Measurements from ENCODE around the gene WDR31. TPM values are rescaled to one million over a fixed set of nuclear protein-coding genes. Genes with fewer than 3 reads are reported as not detected.
A peak's percentile ranks its signal among the peaks of the same experiment; 100 is the strongest.

WDR31 gene
- total RNA-seq, 1 donor from 2014 or later: 2.7 TPM

DNA sequence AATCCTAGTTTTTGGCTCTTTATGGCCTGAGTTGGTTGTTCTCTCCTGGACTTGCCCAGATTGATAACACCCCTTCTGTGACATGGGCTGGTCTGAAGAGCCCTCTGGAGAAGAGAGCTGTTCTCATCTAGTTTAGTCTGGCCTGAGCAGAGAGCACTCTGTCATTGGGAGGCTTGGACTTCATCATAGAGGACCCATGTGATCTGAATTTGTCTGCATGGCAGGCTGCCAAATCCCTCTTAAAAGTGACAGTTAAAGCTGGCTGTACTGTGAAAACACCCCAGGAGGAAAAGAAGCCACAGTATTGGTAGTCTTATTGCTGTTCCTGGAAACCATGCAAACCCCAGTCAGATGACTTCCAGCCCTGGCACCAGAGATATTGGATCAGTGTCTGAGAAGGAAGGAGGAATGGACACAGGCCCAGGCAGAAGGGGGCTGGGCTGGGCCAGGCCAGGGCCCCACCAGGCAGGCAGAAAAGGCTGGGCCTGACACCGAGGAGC is 3.7 kb upstream of the WDR31 start:
- Mint-ChIP-seq H3K36me3 (ENCODE audit: low read depth) (no peaks in the 10 kb centered on the region), H3K9me3 (no peaks in the 10 kb centered on the region), H3K27me3 (no peaks in the 10 kb centered on the region), H3K4me3 (no peak overlapping the region), H3K27ac (peak overlapping the region; percentile 74), H3K4me1 (peaks cover 59% of the 10 kb centered on the region)
- intact Hi-C loops (cut with micrococcal nuclease): loop anchor here (5.0 kb wide), 2 partner anchors 121 to 169 kb away; partner anchors contain the start of genes FKBP15 and SLC31A1
- peak; percentile 72 for DNase-seq

DNA sequence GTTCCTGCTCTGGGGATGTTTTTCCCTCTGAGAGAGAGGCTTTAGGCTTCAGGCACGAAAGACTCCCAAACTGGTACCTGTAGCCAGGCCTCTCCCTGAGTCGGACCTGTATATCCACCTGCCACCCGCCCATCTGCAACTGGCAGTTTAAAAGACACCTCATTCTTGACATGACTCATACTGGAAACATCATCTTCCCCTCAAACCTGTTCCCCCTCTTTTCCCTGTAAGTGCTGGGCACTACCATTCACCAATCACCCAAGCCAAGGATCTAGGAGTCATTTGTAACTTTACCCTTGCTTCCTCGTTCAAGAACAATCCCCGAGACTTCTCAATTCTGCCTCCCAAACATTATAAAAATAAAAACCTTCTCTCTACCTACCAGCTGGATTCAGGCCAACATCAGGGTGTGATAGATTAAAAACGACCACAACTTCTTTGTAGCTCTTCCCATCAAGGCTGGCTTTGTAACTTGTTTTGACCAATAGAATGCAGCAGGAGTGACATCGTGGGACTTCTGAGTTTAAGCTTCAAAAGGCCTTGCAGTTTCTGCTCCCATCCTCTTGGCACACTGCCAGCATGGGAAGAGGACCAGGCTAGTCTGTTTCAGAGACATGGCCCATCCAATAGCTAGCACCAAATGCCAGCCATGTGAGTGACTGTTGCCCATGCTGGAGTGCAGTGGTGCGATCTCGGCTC is 1.8 kb upstream of the WDR31 start:
- DNase-seq: peak; percentile 74
- Mint-ChIP-seq H3K27me3 (no peaks in the 10 kb centered on the region), H3K27ac (peak overlapping the region; percentile 78), H3K4me1 (peaks cover 48% of the 10 kb centered on the region), H3K4me3 (peak overlapping the region; percentile 54), H3K9me3 (no peaks in the 10 kb centered on the region), H3K36me3 (ENCODE audit: low read depth) (no peaks in the 10 kb centered on the region)
- intact Hi-C loops (cut with micrococcal nuclease): loop anchor here (2.0 to 5.0 kb wide), 4 partner anchors 35 to 170 kb away; partner anchors contain the start of genes ALAD, FKBP15, HDHD3 and SLC31A1

GRCh38 chr9:113337714-113338113 is 2.4 kb downstream of the WDR31 start:
- Mint-ChIP-seq H3K27ac (no peak overlapping the region), H3K9me3 (no peaks in the 10 kb centered on the region), H3K36me3 (ENCODE audit: low read depth) (no peaks in the 10 kb centered on the region), H3K27me3 (no peaks in the 10 kb centered on the region), H3K4me3 (no peak overlapping the region), H3K4me1 (peaks cover 34% of the 10 kb centered on the region)
- intact Hi-C loops (cut with micrococcal nuclease): no loop called here
- DNase-seq: no peak

DNA sequence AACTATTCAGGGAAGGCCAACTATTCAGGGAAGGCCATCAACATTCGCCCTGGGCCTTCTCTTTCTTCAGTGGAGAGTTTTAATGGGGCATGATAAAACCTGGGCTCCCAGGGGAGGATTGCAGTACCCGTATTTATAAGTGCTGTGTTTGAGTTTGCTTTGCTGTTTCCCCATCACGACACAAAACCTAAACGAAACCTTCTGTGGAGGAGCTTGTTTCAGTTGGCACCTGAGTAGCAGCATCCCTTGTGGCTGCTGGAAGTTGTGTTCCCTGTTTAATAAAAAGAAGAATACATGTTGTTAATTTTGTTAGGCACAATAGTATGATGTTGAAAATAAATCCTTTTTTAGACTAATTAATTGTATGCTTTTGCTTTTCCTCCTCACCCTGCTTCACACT is 8.3 kb downstream of the WDR31 start:
- Mint-ChIP-seq H3K4me1 (peaks cover 8% of the 10 kb centered on the region), H3K27ac (no peak overlapping the region)

GRCh38 chr9:113328045-113328782 is 11.9 kb downstream of the WDR31 start:
- intact Hi-C loops (cut with micrococcal nuclease): no loop called here
- H3K4me3 Mint-ChIP-seq: no peak overlapping the region

More for the DNA sequence above, 8.3 kb downstream of the WDR31 start:
- Mint-ChIP-seq H3K36me3 (ENCODE audit: low read depth) (no peaks in the 10 kb centered on the region), H3K27me3 (no peaks in the 10 kb centered on the region), H3K4me3 (no peak overlapping the region), H3K9me3 (no peaks in the 10 kb centered on the region)
- intact Hi-C loops (cut with micrococcal nuclease): no loop called here
- no peak for DNase-seq

DNA sequence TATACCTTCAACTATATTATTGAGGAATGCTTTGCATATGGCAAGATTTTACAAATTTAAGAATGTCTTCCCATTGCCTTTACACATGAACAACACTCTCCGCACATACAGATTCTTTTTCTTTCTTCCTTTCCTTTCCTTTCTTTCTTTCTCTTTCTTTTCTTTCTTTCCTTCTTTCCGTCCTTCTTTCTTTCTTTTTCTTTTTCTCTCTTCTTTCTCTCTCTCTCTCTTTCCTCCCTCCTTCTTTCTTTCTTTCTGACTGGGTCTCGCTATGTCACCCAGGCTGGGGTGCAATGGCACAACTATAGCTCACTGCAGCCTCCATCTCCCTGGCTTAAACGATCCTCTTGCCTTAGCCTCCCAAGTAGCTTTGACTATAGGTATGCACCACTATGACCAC is 13.8 kb downstream of the WDR31 start:
- no peak overlapping the region for H3K4me3 Mint-ChIP-seq
- no peaks in the 10 kb centered on the region for H3K27me3 Mint-ChIP-seq
- no peaks in the 10 kb centered on the region for H3K4me1 Mint-ChIP-seq
- H3K27ac Mint-ChIP-seq: peak overlapping the region; percentile 69
- no peaks in the 10 kb centered on the region for H3K9me3 Mint-ChIP-seq
- no peak for DNase-seq
- no peaks in the 10 kb centered on the region for H3K36me3 Mint-ChIP-seq (ENCODE audit: low read depth)
- intact Hi-C loops (cut with micrococcal nuclease): no loop called here

More at GRCh38 chr9:113328045-113328782, 11.9 kb downstream of the WDR31 start:
- no peak for DNase-seq
- Mint-ChIP-seq H3K36me3 (ENCODE audit: low read depth) (no peaks in the 10 kb centered on the region), H3K9me3 (no peaks in the 10 kb centered on the region), H3K27ac (no peak overlapping the region), H3K27me3 (no peaks in the 10 kb centered on the region), H3K4me1 (no peaks in the 10 kb centered on the region)

- intact Hi-C loops (cut with micrococcal nuclease): no loop called here
- no peak overlapping the region for H3K4me3 Mint-ChIP-seq
- no peaks in the 10 kb centered on the region for H3K4me1 Mint-ChIP-seq
- no peaks in the 10 kb centered on the region for H3K27me3 Mint-ChIP-seq
- H3K36me3 Mint-ChIP-seq (ENCODE audit: low read depth): no peaks in the 10 kb centered on the region
- no peak overlapping the region for H3K27ac Mint-ChIP-seq
- H3K9me3 Mint-ChIP-seq: no peaks in the 10 kb centered on the region
- DNase-seq: no peak
Measured at GRCh38 chr9:113322671-113323070, 17.4 kb downstream of the WDR31 start.

- H3K36me3 Mint-ChIP-seq (ENCODE audit: low read depth): no peaks in the 10 kb centered on the region
- H3K27ac Mint-ChIP-seq: no peak overlapping the region
- intact Hi-C loops (cut with micrococcal nuclease): no loop called here
- no peak for DNase-seq
- H3K27me3 Mint-ChIP-seq: no peaks in the 10 kb centered on the region
- H3K4me1 Mint-ChIP-seq: no peaks in the 10 kb centered on the region
- H3K9me3 Mint-ChIP-seq: no peaks in the 10 kb centered on the region
- no peak overlapping the region for H3K4me3 Mint-ChIP-seq
Measured at GRCh38 chr9:113320051-113320450, 20.0 kb downstream of the WDR31 start.

GRCh38 chr9:113319054-113319453 is 21.0 kb downstream of the WDR31 start:
- H3K9me3 Mint-ChIP-seq: no peaks in the 10 kb centered on the region
- no peak overlapping the region for H3K4me3 Mint-ChIP-seq
- no peaks in the 10 kb centered on the region for H3K4me1 Mint-ChIP-seq
- H3K27ac Mint-ChIP-seq: no peak overlapping the region
- DNase-seq: no peak
- intact Hi-C loops (cut with micrococcal nuclease): no loop called here
- H3K27me3 Mint-ChIP-seq: no peaks in the 10 kb centered on the region
- H3K36me3 Mint-ChIP-seq (ENCODE audit: low read depth): no peaks in the 10 kb centered on the region

- Mint-ChIP-seq H3K4me3 (no peak overlapping the region), H3K4me1 (no peaks in the 10 kb centered on the region), H3K27ac (no peak overlapping the region), H3K27me3 (no peaks in the 10 kb centered on the region), H3K36me3 (ENCODE audit: low read depth) (no peaks in the 10 kb centered on the region), H3K9me3 (no peaks in the 10 kb centered on the region)
- intact Hi-C loops (cut with micrococcal nuclease): no loop called here
- no peak for DNase-seq
Measured at GRCh38 chr9:113317777-113318176, 22.3 kb downstream of the WDR31 start.

GRCh38 chr9:113316030-113316429 is 24.0 kb downstream of the WDR31 start:
- no peak overlapping the region for H3K27ac Mint-ChIP-seq
- H3K27me3 Mint-ChIP-seq: no peaks in the 10 kb centered on the region
- H3K4me1 Mint-ChIP-seq: no peaks in the 10 kb centered on the region
- no peak overlapping the region for H3K4me3 Mint-ChIP-seq
- no peaks in the 10 kb centered on the region for H3K9me3 Mint-ChIP-seq
- intact Hi-C loops (cut with micrococcal nuclease): no loop called here
- no peak for DNase-seq
- no peaks in the 10 kb centered on the region for H3K36me3 Mint-ChIP-seq (ENCODE audit: low read depth)

DNA sequence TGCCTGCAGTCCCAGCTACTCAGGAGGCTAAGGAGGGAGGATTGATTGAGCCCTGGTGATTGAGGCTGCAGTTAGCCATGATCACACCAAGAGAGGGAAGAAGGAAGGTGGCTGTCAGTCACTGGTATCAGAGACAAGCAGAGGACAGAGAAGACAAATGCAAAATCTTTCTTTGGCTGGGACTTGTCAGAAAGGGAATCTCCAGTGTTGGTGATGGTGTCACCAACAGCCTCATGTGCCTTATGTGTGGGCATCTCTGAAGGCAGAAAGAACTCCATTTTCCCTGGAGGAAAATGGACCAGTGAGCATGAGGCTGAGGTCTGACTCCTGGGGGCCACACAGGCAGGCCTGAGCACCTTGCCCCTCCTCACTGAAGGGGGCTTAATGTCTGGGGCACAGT is 24.8 kb downstream of the WDR31 start:
- Mint-ChIP-seq H3K27me3 (no peaks in the 10 kb centered on the region), H3K9me3 (no peaks in the 10 kb centered on the region), H3K4me3 (no peak overlapping the region), H3K36me3 (ENCODE audit: low read depth) (no peaks in the 10 kb centered on the region), H3K27ac (no peak overlapping the region), H3K4me1 (peaks cover 2% of the 10 kb centered on the region)
- DNase-seq: no peak
- intact Hi-C loops (cut with micrococcal nuclease): no loop called here

DNA sequence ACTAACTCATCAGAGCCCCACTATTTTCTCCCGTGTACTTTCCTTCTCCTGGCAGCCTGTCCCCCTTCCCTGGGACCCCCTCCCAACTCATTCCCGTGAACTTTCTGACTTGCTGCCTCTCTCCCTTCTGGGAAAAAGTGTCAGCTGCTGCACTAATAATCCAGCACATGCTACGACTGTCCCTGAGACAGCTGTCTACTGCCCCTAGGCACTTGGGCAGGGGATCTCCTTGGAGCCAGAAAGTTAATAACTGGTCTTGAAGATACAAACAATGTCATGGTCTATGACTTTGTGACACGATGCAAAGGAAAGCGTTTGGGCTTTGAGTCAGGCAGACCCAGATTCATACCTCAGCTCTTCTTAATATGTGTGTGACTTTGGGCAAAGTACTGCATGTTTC is 26.8 kb downstream of the WDR31 start:
- H3K4me3 Mint-ChIP-seq: no peak overlapping the region
- intact Hi-C loops (cut with micrococcal nuclease): loop anchor here (5.0 kb wide), 1 partner anchor 34 kb away; the partner anchor contains the start of gene BSPRY
- no peaks in the 10 kb centered on the region for H3K9me3 Mint-ChIP-seq
- no peak for DNase-seq
- H3K27me3 Mint-ChIP-seq: no peaks in the 10 kb centered on the region
- no peak overlapping the region for H3K27ac Mint-ChIP-seq
- peaks cover 2% of the 10 kb centered on the region for H3K4me1 Mint-ChIP-seq
- H3K36me3 Mint-ChIP-seq (ENCODE audit: low read depth): no peaks in the 10 kb centered on the region

DNA sequence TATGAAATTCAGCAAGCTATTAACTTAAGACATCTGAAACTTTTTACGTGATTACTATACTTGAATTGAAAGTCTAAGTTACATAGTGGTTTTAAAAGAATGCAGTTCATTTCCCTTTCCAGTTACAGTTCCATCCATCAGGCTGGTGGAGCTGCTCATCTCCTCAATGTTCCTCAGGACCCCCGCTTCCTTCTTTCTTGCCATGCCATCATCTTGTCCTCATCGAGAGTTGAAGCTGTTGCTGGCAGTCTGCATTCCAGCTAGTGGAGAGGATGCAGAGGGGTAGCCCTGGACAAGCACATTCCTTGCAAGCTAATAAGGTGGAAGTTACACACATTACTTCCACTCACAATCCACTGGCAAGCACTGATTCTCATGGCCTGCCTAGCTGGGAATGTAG is 28.1 kb downstream of the WDR31 start:
- Mint-ChIP-seq H3K4me1 (peaks cover 2% of the 10 kb centered on the region), H3K9me3 (no peaks in the 10 kb centered on the region)

More for the DNA sequence above, 28.1 kb downstream of the WDR31 start:
- no peaks in the 10 kb centered on the region for H3K36me3 Mint-ChIP-seq (ENCODE audit: low read depth)
- no peak for DNase-seq
- H3K27me3 Mint-ChIP-seq: no peaks in the 10 kb centered on the region
- no peak overlapping the region for H3K27ac Mint-ChIP-seq
- intact Hi-C loops (cut with micrococcal nuclease): loop anchor here (5.0 kb wide), 1 partner anchor 35 kb away; the partner anchor contains the start of gene BSPRY
- H3K4me3 Mint-ChIP-seq: no peak overlapping the region
